Parathyroid adenoma (tissue), 2 donors: Measurements from ENCODE around the gene CEBPA.

ENCODE experiments used
- H2AFZ ChIP-seq: fragments of 300-600 bp; sonication (generic); one replicate; pipeline ENCODE4 v1.7.0; 2017; ENCODE audit warnings: antibody characterized with exemption, mild to moderate bottlenecking
- H3K27ac ChIP-seq: fragments of 300-600 bp; sonication (generic); one replicate; pipeline ENCODE4 v1.7.0; 2017
- H3K27me3 ChIP-seq: fragments of 300-600 bp; sonication (generic); one replicate; pipeline ENCODE4 v1.7.0; 2017; ENCODE audit warnings: low read length; ENCODE audit not compliant: control insufficient read depth, insufficient read depth
- H3K36me3 ChIP-seq: fragments of 300-600 bp; sonication (generic); one replicate; pipeline ENCODE4 v1.7.0; 2017; ENCODE audit warnings: low read length; ENCODE audit not compliant: control insufficient read depth, insufficient read depth
- H3K4me1 ChIP-seq: fragments of 300-600 bp; sonication (generic); one replicate; pipeline ENCODE4 v1.7.0; 2017; ENCODE audit warnings: control low read depth
- H3K4me2 ChIP-seq: fragments of 300-600 bp; sonication (generic); one replicate; pipeline ENCODE4 v1.7.0; 2017; ENCODE audit warnings: low read length
- H3K4me3 ChIP-seq: fragments of 300-600 bp; sonication (generic); one replicate; pipeline ENCODE4 v1.7.0; 2017; ENCODE audit warnings: low read depth, low read length
- H3K79me2 ChIP-seq: fragments of 300-600 bp; sonication (generic); one replicate; pipeline ENCODE4 v1.7.0; 2017; ENCODE audit warnings: control low read depth
- H3K9ac ChIP-seq: fragments of 300-600 bp; sonication (generic); one replicate; pipeline ENCODE4 v1.7.0; 2017; ENCODE audit warnings: mild to moderate bottlenecking
- H3K9me3 ChIP-seq: fragments of 300-600 bp; sonication (generic); one replicate; pipeline ENCODE4 v1.7.0; 2017; ENCODE audit warnings: low read length; ENCODE audit not compliant: control insufficient read depth
- CTCF ChIP-seq: fragments of 300-600 bp; sonication (generic); IDR thresholded peaks from one replicate; pipeline ENCODE4 v1.7.0; 2017; ENCODE audit warnings: antibody characterized with exemption, mild to moderate bottlenecking
- donor health status: primary hyperparathyroidism.

The CEBPA gene

DNA sequence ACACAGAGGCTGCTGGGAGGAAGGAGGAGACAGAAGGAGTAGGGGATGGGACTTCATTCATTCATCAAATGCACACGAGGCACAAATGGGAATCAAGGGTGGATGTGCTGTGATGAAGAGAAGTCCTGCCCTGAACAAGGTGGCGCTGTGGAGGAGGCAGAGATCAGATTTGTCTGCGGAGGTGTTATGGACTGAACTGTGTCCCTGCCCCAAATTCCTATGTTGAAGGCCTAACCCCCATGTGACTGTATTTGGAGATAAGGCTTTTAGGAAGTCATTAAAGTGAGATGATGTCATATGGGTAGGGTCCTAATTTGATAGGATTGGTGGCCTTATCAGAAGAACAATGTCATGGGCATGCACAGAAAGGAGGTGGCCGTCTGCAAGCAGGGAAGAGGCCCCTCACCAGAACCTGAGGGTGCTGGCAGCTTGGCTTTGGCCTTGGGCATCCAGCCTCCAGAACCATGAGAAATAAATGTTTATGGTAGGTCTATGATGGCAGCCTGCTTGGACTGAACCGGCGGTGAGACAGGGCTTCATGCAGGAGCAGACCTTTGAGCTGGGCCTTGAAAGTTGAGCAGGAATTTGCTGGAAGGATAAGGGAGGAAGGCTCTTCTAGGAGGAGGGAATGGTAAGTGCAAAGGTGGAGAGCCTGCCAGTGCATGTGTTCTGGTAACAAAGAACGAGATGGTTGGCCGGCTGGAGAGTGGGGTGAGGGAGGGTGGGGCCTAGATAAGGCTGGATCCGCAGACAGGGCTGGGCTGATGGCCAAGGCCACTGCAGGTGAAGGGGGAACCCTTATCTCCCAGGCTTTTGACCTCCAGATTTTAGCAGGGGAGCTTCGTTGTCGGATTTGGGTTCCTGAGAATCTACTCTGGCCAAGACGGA, 2.7 kb upstream of the CEBPA start:
- Histone ChIP-seq H3K27me3 (no peaks in the 10 kb centered on the region), H3K27ac (no peak overlapping the region), H3K4me2 (no peak overlapping the region), H3K4me1 (peaks cover 2% of the 10 kb centered on the region), H3K9ac (no peak overlapping the region), H3K79me2 (peaks cover 11% of the 10 kb centered on the region), H3K4me3 (no peak overlapping the region), H2AFZ (no peak overlapping the region), H3K36me3 (no peaks in the 10 kb centered on the region), H3K9me3 (no peaks in the 10 kb centered on the region)
- no peak for TF ChIP-seq CTCF

DNA sequence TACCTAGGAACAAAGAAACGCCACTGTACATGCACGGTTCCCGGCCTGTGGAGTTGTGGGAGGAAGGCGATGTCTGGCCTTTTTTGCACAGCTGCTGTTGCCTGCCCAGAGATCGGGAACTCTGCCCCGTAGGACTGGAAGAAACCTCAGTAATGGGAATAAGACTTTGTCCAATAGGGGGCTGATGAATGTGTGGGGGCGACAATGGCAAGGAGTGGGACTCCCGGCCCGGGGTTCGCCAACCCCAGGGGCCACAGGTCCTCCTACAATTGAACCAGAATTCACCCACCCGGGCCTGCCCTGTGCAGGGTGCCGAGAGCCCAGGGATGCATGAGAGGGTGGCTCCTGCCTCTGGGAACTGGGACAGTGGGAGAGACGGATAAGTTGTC, 2.0 kb upstream of the CEBPA start:
- Histone ChIP-seq H3K27ac (no peak overlapping the region), H3K9ac (no peak overlapping the region), H3K4me1 (peaks cover 5% of the 10 kb centered on the region)

GRCh38 chr19:33303791-33304345, 1.5 kb upstream of the CEBPA start:
- Histone ChIP-seq H3K4me3 (peak overlapping the region; percentile 81), H3K4me1 (peaks cover 10% of the 10 kb centered on the region), H2AFZ (peak overlapping the region; percentile 96), H3K79me2 (peaks cover 11% of the 10 kb centered on the region), H3K27ac (no peak overlapping the region), H3K36me3 (no peaks in the 10 kb centered on the region), H3K27me3 (no peaks in the 10 kb centered on the region), H3K9me3 (no peaks in the 10 kb centered on the region), H3K4me2 (peak overlapping the region; percentile 82), H3K9ac (no peak overlapping the region)
- TF ChIP-seq CTCF: no peak

More for the DNA sequence above, 2.0 kb upstream of the CEBPA start:
- Histone ChIP-seq H3K4me3 (no peak overlapping the region), H3K9me3 (no peaks in the 10 kb centered on the region), H3K79me2 (peaks cover 11% of the 10 kb centered on the region), H3K4me2 (no peak overlapping the region), H2AFZ (no peak overlapping the region), H3K27me3 (no peaks in the 10 kb centered on the region), H3K36me3 (no peaks in the 10 kb centered on the region)
- TF ChIP-seq CTCF: no peak

DNA sequence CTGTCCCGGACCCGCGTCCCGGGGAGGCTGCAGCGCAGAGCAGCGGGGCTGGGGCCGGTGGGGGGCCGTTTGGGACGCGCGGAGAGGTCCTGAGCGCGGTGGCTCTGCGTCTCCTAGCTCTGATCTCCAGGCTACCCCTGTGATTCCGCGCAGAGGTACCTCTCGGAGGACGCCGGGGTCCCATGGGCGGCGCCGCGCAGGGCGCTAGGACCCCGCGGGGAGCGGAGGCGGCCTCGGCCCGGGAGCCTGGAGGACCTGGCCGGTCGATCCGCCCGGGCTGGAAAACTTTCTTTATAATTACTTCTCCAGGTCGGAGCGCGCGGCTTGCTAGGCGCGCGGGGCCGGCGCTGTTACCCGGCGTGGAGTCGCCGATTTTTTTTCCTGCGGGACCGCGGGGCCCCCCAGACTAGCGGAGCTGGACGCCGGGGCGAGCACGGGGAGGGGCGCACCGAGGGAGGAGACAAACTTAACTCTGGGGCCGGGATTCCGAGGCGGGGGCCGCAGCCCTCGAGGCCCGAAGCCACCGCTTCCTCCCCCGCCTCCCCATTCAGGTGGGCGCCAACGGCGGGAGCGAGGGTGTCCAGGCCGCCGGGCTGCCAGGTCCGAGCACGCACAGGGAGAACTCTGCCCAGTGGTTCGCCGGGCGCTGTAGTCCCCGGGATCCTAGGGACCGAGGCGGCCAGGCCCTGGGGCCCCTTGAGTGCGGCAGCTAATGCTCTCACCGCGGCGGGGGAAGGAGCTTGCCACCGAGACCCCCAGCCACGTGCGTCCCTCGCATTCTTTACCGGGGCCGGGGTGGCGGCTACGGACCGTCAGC, 848 bp upstream of the CEBPA start:
- Histone ChIP-seq H3K36me3 (no peaks in the 10 kb centered on the region), H3K27me3 (no peaks in the 10 kb centered on the region), H3K4me3 (peak overlapping the region; percentile 81), H3K79me2 (peaks cover 15% of the 10 kb centered on the region), H3K9ac (peak overlapping the region; percentile 68), H3K4me2 (peak overlapping the region; percentile 82), H3K9me3 (no peaks in the 10 kb centered on the region), H3K4me1 (peaks cover 17% of the 10 kb centered on the region), H2AFZ (peak overlapping the region; percentile 96), H3K27ac (peak overlapping the region; percentile 82)
- TF ChIP-seq CTCF: no peak
